NCI-H2227 (cell line): ENCODE results near the gene PBX4.
A peak's percentile ranks its signal among the peaks of the same experiment; 100 is the strongest.

ENCODE experiments used
- DNase-seq: peaks from one replicate; lab custom pipeline; 2025; ENCODE audit not compliant: unreplicated experiment; lab: John Stamatoyannopoulos, UW

PBX4 gene

GRCh38 chr19:19527674-19528625, 90.5 kb downstream of the PBX4 start:
- no peak for DNase-seq

GRCh38 chr19:19527371-19527656, 91.2 kb downstream of the PBX4 start:
- DNase-seq = no peak

DNA sequence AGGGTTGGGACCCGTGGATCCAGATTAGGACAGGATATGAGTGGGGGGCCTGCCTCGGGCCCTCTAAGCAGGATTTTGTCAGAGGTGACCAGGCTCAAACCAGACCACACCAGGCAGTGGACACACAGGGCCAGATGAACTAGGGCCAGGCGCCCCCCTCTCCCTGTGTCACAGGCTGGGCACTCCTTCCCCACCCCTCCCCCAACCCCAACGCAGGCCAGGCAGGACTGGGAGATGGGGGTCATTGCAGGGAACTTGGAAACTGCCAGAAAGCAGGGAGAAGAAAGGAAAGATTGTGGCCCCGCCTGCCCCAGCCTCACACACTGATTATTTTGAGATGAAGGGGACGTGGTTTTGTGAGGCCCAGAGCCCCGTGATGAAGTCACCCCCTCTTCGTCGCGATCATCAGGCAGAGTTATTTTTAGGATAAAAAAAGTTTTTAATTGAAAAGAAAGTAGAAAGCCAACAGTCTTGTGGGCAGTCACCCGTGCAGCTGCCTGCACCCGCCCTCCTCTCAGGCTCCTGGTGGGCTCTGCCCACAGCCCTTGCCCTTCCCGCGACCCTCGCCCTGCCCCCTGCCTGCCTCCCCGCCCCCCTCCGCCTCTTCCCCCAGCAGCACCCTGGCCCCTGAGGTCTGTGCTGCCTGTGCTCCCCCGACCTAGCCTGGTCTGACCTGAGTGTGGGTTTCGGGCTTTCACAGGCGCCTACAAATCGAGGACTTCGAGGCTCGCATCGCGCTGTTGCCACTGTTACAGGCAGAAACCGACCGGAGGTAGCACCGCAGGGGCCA, 91.7 kb downstream of the PBX4 start:
- DNase-seq = no peak

- DNase-seq = no peak
Measured at GRCh38 chr19:19525611-19526380, 92.7 kb downstream of the PBX4 start.

- DNase-seq = no peak
Measured at GRCh38 chr19:19524053-19524452, 94.4 kb downstream of the PBX4 start.

DNA sequence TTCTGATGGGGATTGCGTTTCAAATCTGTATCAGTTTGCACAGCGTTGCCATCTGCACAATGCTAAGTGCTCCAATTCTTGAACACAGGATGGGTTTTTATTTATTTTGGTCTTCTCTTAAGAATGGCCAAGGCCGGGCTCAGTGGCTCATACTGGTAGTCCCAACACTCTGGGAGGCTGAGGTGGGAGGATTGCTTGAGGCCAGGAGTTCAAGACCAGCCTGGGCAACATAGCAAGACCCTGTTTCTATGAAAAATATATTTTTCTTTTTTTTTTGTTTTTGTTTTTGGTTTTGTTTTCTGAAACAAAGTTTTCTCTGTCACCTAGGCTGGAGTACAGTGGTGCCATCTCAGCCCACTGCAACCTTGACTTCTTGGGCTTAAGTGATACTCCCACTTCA, 95.3 kb downstream of the PBX4 start:
- DNase-seq = no peak

- DNase-seq = no peak
Measured at GRCh38 chr19:19520989-19521388, 97.5 kb downstream of the PBX4 start.

DNA sequence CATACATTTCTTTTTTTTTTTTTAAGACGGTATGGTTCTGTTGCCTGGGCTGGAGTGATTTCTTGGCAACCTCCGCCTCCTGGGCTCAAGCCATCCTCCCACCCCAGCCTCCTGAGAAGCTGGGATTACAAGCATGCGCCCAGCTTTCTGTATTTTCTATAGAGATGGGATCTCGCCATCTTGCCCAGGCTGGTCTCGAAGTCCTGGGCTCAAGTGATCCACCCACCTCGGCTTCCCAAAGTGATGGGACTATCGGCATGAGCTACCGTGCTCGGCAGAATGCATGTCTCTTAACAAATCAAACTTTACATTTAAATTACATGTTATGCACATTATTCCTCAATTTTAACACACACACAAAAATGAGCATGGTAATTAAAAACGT, 101.3 kb downstream of the PBX4 start:
- no peak for DNase-seq

DNA sequence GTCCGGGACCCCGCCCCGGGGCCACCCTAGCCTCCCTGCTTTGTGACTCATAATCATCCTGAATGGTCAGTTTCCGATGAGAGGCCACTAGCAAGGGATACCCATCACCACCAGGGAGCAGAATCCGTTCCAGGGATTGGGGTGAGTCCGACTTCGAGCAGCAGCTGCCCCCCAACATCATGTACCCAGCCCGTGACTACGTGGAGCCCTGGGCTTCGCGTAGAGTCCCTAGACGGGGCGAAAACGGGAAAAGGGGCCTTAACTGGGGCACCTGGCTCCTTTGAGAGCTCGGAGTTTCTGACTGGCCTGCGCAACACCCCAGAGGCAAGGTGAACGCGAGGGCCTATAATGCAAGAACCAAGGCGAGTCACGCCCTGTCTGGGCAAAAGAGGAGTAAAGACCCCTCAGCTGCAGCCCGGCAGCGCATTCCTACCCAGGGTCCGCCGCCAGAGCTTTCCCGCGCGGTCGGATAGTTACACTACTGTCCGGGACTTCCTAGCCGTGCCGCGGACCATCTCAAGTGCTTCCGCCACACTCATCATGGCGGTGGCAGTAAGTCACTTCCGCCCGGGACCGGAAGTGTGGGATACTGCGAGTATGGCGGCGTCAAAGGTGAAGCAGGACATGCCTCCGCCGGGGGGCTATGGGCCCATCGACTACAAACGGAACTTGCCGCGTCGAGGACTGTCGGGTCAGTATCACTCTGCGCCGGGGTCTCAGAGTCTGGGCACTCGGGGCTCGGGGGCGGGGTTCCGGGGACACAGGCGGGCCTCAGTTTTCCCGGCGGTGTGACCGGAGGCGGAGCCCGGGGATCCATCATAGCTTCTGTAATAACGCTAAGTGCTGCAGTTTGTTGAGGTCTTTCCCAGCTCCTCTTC, 102.6 kb downstream of the PBX4 start, which contains the start of gene NDUFA13:
TSS of gene NDUFA13 (plus strand) at position 584 of the 878 bp plus-strand sequence. CDS start at position 598, 14 bp downstream.
- peak; percentile 94 for DNase-seq

DNA sequence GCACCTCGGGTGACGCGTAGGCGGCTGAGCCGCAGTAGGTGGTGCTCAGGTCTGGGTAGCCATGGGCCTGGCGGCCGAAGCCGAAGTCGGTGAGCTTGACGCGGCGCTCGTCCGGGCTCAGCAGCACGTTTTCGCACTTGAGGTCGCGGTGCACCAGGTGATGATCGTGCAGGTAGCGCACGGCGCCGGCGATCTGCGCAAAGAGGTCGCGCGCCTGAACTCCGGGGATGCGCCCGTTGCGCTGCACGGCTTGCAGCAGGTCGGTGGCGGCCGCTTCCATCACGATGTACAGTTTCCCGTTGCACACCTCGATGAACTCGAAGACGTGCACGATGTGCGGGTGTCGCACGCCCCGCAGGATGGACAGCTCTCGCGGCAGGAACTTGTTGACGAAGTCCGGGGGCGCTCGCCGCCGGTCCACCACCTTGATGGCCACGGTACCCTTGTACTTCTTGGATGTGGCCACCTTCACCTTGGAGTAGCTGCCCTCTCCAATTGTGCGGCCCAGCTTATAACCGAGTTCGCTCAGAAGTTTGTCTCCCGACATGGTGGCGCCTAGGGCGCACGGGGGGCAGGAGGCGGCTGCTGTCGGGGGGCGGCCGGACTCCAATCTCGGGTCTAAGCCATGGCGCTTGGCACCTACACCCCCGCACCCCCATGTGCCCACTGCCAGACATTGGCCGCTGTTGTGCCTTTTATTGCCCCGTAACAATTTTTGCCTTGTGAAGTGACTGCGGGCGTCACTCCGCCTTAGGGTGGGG, 103.4 kb downstream of the PBX4 start, which contains the start of gene TSSK6:
TSS of gene TSSK6 (minus strand) at position 668 of the 761 bp plus-strand sequence. CDS start at position 547, 121 bp downstream.
- DNase-seq = no peak

- no peak for DNase-seq
Measured at GRCh38 chr19:19514215-19514657, 104.3 kb downstream of the PBX4 start.

GRCh38 chr19:19513682-19514081, 104.8 kb downstream of the PBX4 start:
- DNase-seq = no peak
